Stimulated activated CD8-positive, alpha-beta memory T cell treated with anti-CD3 and anti-CD28 coated beads, Interleukin-2, amount 100 ng/mL, for 48 hours (primary cell): ENCODE results near the gene KNCN.

Experiments
- DNase-seq, 2 donors: peaks; one replicate each; pipeline ENCODE4 v3.0.0-alpha.2; 2020; ENCODE audit warnings: low read depth in 2 of 2

Gene KNCN

GRCh38 chr1:46543761-46544560 lies 7.5 kb downstream of the KNCN start:
- no peak for DNase-seq

DNA sequence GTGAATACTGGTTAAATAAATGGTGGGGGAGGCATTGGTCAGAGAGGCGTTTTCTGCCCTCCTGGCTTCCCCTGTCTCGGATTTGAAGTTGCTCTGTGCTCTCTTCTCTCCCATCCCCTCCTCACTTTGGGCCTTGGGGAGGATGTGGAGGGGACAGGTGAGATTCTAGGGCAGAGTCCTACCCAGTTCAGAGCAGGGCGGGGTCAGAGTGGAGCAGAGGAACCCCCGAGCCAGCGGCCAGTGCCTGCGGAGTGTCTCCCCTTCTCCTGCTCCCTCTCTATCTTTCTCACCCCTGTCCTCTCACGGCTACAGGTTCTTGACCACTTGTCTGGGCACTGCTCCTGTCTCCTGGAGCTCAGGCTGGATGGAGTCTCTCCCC lies 8.1 kb downstream of the KNCN start:
- DNase-seq, result no peak

GRCh38 chr1:46539972-46540371 lies 11.5 kb downstream of the KNCN start:
- no peak for DNase-seq

DNA sequence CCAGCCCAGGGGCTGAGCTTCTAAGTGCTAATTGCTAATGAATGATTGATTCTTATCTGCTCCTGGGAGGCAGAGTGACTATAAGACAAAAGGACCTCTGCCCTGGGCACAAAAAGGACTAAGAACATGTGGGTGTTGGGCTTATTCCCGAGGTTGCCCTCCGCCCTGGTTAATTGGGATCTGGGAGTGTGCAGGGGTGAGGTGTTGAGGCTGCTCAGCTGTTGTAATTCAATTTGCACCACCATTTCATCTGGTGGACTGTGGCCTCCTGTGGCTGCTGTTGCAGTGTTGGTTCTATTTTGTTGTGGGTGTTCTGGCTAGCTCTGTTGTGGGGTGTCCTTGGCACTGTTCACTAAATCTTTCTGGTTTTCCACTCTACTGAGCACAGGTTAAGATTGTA lies 13.3 kb downstream of the KNCN start:
- DNase-seq, result no peak

DNA sequence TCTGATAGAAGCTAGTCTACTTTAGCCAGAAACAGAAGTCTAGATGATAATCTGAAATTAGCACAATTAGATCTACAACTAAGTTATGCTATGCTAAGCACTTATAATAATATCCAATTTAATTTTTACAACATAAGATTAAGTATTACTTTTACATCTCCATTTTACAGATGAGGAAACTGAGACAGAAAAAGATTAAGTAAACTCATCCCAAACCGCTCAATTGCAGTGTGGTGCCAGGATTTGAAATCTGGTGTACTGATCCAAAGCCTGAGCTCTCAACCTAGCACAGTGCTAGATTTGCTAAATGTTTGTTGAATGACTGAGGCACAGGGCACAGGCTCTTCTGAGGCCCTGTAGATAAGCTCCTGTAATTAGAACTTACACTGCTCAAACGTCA lies 13.8 kb downstream of the KNCN start:
- DNase-seq, result no peak

DNA sequence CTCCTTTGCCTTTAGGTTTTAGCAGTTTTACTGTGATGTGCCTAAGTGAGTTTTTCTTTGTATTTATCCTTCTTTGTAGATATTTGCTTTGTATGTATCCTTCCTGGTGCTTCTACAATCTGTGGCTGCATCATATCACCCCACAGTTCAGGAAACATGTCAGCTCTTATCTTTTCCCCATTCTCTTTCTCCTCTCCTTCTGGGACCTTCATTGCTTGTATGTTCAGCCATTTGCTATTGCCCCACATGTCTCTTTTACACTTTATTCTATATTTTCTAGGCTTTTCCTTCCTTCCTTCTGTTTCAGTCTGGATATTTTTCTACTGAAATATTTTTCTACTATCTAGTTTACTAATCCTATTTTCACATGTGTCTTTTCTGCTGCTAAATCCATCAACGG lies 14.9 kb downstream of the KNCN start:
- no peak for DNase-seq

DNA sequence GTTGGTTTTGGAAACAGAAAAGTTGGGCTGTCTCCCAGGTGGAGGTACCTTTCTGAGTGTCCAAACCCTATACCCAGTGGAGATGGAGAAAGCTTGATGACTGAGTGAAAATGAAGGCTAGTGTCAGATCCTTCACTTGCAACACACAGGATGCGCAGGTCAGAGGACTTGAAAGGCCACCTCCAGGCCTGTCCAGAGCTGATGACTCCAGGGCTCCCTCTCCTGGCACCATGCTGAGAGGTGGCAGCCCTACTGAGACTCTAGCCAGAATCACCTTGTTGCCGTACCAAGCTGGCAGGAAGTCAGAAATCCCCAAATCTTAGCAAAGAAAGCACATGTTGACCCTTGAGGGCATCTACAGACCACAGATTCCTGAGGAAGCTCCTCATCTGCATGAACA lies 16.4 kb downstream of the KNCN start:
- DNase-seq, result no peak

- DNase-seq, result peak; percentile 24
These were observed 18.1 kb downstream of the KNCN start for GRCh38 chr1:46533179-46533864.

GRCh38 chr1:46532498-46533178 lies 18.8 kb downstream of the KNCN start:
- DNase-seq, result peak; percentile 55 to 61

GRCh38 chr1:46532095-46532494 lies 19.4 kb downstream of the KNCN start:
- no peak for DNase-seq

DNA sequence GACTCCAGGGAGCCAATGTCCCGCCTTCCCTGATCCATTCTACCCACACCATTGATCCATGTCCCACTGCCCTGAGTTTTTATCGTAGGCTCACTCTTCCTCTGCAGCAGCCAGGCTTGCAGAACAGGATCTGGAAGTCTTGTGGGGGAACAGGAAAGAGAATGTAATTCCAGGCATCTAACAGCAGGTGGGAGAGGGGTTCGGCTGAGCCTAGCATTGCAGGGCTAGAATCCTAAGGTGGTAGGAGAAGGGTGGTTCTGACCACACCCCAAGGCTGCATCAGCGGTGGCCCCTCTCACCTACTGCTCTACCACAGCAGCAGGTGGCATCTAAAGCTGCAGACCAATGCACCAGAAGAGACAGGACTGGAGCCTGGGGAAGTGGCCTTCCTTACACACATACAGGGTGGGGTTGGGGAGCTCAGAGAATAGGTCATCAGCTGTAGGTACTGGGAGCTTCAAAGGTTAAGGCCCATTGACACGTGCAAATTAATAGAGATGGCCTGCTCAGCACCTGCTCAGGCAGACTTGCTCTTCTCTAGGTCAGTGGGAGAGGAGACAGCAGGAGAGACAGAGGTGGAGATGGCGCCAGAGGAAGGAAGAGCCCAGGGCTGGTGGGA lies 20.5 kb downstream of the KNCN start:
- no peak for DNase-seq

DNA sequence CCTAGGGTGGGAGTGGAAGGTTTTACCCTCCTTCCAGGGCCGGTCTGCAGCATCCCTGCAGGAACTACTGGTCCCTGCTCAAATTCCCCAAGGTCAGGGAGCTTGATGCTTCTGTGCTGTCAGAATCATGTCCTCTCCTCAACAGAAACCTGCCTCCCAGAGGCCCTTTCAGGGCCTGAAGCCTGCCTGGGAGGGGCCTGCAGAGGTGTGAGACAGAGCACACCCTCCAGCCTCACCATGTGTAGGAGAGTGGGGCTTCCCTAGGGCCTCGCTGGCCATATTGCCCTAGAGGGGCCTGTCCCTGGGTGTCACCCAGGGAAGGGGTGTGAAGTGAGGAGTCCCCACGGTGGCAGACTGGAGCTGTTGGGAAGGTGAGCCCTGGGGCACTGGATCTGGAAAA lies 21.1 kb downstream of the KNCN start:
- DNase-seq, result no peak

- no peak for DNase-seq
These were observed 22.3 kb downstream of the KNCN start for GRCh38 chr1:46529031-46529630.

GRCh38 chr1:46528297-46528955 lies 23.0 kb downstream of the KNCN start:
- DNase-seq, result no peak

GRCh38 chr1:46527474-46528296 lies 23.8 kb downstream of the KNCN start:
- DNase-seq, result peak; percentile 67 to 73

DNA sequence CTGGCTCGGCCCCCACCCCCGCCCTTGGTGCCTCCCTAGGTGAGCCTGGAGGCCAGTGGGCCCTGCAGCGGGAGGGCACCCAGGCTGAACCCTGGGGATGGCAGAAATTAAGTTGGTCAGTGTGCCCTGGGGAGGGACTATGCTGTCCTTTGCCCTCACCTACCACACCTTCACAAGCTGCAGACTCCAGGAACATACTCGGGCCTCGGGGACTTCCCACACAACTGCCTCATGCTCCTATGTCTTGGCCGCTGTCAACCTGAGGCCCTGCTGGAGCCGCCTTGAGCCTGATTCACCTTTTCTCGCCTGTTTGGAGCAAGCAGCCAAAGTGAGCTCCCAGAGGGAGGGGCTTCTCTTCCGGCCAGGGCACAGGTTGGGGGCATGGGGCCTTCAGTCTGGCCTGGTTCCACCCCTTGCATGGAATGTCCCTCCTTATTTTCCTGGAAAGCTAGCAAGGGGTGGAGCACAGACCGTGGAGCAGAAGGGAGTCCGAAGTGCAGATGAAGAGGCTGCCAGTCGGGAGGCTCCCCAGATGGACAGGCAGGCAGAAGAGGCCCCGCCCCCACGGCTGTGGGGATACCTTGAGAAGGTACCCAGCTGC lies 24.7 kb downstream of the KNCN start:
- no peak for DNase-seq

GRCh38 chr1:46526013-46526690 lies 25.3 kb downstream of the KNCN start:
- DNase-seq, result no peak

GRCh38 chr1:46525253-46525983 lies 26.0 kb downstream of the KNCN start:
- no peak for DNase-seq

DNA sequence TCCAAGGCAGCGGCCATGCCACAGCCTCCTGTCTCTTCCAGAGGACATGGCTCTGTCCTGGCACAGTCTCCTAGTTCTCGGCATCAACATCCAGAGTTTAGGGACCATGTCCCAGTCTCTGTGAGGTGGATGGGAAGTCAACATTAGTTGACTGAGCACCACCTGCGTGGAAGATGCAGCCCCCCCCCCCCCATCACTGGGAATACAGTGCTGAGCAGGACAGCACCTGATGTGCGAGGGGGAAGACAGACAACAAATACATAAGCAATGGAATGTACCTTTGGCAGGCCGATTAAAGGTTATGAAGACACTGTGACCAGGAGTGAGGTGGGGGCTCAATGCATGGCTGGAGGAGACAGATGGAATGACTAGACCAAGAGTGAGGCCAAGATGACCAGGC lies 26.6 kb downstream of the KNCN start:
- DNase-seq, result no peak
